NCI-H2107 treated with DMSO at 0.1 percent for 48 hours (cell line): ENCODE data around the gene AP1S3.
"Not testable (repeated sequence)": the region's sequence is repeated elsewhere in the genome, so short reads cannot be mapped to it uniquely, and the experiment has no call there.

Source experiments
- DNase-seq: peaks from one replicate; lab custom pipeline; 2025; ENCODE audit not compliant: unreplicated experiment; lab: John Stamatoyannopoulos, UW

Gene AP1S3

DNA sequence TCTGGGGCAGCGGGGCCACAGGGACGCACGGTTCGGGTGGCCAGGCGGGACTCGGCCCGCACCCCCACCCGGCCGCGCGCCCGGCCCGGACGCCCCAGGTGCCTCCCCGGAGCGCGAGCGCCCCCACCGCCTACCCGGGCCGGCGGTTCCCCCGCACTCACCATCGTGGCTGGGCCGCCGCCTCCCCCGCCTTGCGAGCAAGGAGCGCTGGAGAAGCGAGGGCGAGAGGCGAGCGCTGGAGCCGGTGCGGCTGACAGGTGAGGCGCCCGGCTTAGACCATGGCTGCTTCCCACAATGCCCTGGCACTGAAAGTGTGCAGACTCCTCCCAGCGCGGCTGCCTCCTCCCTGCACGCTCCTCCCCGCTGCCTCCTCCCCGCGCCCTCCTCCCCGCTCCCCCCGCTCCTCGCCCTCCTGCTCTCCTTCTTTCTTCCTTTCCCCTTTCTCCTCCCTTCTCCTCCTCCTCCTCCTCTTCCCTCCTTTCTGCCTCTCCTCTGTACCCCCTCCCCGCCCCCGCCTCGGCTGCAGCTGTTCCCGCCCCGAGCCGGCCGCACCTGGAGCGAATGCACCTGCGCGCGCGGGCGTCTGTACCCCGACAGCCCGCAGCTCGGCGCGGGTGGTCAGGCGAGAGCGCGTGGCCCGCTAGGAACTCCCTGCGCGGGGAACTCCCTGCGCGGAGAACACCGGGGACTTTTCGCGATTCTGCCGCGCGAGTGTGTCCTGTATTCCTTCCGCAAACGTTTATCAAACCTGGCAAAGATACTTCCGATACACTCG lies at the start of gene AP1S3:
AP1S3 (minus strand) TSS at position 296 of the 775 bp plus-strand sequence; CDS start at position 164, 132 bp downstream.
- peak; percentile 63 for DNase-seq

DNA sequence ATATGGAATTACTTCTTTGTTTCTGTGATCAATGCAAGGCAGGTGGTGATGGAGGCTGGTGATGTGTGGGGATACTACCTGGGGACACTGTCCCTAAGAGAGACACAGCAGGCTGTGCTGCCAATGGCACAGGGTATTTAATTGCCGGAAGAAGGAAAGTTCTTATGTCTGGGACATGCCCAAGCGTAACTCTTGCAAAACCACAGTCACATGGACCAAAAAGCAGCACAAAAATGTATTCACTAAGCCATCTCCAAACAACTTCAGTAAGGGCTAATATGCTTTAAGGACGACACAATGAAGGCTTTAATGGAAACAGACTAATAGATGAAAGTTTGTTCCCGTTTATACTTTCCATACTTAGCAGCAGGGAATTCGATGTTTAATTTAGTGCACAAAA lies 49.7 kb upstream of the AP1S3 start:
- no peak for DNase-seq

DNA sequence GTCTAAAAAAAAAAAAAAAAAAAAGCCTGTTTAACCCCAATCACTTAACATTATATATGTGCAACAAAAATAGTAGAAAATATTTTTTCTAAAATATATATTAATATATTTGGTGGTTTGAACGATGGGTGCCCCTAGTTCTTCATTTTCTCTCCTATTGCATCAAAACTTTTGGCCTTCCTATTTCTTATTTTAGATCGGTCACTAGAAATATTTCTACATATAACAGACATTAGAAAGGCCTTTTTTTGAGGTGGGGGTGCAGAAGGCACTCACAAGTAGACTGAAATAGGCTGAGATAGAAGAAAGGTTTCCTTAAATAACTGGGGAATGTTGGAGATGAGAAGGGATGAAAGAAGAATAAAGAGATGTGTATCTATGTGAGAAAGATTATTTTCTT lies 49.3 kb upstream of the AP1S3 start:
- DNase-seq, result no peak

DNA sequence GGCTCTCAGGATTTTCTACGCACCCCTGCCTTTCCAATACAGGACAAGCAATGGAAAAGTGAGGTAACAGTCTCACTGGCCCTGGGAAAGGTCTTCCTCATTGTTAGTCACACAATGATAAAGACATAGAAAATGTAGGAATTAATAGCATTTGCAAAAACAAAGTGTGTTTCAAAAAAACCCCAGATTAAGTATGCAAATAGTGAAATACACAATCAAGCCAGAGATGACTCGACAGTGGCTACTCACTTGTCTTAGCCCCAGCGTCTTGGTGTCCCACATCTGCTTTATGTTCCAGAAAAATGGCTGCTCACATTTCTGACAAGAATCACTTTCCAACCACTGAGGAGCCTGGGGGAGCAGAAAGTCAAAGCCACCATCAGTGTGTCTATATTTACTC lies 47.0 kb upstream of the AP1S3 start:
- no peak for DNase-seq

DNA sequence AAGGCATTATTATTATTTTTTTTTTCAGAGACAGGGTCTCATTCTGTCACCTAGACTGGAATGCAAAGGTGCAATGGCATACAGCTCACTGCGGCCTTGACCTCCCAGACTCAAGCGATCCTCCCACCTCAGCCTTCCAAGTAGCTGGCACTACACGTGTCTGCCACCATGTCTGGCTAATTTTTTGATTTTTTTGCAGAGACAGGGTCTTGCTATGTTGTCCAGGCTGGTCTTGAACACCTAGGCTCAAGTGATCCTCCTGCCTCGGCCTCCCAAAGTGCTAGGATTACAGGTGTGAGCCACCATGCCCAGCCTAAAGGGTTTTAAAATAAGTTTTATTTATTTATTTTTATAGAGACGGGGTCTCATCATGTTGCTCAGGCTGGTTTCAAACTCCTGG lies 45.3 kb upstream of the AP1S3 start:
- no peak for DNase-seq

DNA sequence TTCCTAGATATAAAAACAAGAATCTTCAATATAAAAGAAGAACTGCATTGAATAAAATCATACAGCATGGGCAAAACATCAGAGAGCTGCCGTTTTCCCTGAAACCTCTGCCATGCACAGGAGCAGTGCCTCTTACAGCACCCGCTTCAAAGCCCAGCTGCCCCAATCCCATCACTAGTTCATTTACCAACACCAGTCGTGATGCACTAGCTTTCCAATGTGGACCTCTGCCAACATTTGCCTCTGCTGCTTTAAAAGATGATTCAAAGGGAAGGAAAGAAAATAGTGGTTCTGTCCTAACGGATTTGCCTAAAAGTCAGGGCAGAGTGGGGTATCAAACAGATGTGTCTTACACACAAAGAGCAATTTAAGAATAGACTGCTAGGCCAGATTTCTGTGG lies 43.4 kb upstream of the AP1S3 start:
- no peak for DNase-seq

DNA sequence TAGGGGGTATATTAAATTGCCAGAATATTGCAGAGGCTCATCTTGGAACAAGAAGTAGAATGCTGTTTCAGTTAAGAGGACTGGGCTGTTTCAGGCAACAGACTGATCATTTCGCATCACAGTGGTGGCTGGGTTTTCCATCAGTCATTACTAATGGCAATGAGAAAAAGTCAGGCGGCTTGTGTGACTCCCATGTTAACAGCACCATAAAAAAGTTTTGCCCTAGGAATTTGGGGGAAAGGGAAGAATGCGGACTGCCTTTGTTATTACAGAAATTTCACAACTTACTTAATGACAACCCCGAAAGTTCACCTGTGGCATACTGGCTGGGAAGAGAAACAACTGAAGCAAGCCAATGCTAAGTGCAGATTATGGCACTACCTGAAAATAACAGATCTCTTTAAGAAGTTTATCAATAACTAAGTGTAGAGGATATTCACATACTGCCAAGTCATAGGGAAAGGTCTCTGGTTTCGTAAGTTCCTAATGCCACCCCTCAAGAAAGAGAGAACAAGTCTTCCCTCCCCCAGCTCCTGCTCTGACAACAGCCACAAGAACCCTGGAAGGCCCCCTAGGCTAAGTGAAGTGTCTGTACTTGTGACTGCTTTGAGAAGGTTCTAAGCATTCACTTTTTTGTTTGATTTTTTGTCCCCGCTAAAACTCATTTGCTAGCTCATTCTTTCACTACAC lies 40.5 kb upstream of the AP1S3 start:
- no peak for DNase-seq

DNA sequence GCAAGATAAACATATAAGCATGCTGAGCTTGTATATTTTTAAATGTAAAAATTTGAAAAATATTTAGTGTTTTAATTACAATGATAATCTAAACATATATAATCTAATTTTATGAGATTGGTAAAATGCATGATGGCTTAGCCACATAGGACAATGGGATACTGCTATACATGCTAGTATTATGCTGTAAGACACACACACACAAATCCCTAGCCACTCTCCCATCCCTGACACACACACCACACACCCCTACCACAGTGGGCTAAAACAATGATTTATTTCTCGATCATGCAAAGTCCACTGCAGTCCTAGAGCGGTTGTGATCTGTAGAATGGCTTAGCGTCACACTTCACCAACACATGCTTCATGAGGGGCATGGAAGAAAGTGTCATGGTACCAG lies 36.3 kb upstream of the AP1S3 start:
- DNase-seq, result no peak

DNA sequence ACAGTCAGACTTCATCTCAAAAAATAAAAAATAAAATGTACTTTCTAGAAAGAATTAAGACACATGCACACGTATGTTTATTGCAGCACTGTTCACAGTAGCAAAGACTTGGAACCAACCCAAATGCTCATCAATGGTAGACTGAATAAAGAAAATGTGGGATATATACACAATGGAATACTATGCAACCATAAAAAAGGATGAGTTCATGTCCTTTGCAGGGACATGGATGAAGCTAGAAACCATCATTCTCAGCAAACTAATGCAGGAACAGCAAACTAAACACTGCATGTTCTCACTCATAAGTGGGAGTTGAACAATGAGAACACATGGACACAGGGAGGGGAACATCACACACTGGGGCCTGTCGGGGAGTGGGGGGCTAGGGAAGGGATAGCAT lies 35.4 kb upstream of the AP1S3 start:
- not testable (repeated sequence) for DNase-seq

DNA sequence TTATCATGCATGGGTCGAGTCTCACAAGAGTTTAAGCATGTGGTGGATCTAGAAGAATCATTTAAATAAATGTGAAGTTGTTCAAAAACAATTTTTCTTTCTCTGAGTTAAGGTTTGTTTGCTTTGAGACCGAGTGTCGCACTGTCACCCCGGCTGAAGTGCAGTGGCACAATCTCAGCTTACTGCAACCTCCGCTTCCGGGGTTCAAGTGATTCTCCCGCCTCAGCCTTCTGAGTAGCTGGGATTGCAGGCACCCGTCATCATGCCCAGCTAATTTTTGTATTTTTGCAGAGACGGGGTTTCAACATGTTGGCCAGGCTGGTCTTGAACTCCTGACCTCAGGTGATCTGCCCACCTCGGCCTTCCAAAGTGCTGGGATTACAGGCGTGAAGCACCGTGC lies 34.3 kb upstream of the AP1S3 start:
- not testable (repeated sequence) for DNase-seq

DNA sequence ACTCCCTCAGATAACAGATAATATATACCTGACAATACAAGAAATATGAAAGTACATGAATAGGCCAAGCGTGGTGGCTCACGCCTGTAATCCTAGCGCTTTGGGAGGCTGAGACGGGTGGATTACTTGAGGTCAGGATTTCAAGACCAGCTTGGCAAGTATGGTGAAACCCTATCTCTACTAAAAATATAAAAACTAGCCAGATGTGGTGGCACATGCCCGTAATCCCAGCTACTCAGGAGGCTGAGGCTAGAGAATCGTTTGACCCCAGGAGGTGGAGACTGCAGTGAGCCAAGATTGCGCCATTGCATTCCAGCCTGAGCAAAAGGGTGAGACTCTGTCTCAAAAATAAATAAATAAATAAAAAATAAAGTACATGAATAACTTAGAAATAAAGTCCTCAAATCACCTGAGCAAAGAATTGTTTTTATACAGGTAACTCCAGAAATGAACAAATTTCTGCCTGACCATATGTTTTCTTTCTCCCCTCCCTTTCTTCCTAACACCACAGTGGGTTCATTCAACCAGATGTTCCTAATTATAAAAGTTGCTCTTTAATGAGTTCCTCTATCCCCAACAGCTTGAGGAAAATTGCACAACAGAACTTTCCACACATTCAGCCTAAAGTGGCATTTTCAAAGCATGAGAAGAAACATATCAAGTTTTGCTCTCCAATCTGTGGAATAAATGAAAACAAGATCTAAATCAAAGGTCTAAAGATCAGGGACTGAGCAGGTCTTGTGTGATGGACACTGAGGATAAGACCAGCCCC lies 33.6 kb upstream of the AP1S3 start:
- DNase-seq, result no peak

DNA sequence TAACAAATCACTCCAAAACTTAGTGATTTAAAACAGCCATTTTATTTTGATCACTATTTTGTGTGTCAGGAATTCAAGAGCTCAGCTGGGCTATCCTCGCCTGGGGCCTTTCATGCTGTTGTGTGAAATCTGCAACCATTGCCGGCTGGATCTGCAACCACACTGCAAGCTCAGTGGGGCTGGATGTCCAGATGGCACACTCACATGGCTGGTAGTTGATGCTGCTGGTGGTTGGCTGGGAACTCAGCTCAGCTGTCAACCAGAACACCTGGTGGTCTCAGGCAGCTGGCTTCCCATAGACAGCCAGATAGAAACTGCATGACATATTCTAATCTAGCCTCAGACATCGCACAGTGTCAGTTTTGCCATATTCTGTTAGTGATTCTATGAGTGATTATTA lies 30.6 kb upstream of the AP1S3 start:
- no peak for DNase-seq

DNA sequence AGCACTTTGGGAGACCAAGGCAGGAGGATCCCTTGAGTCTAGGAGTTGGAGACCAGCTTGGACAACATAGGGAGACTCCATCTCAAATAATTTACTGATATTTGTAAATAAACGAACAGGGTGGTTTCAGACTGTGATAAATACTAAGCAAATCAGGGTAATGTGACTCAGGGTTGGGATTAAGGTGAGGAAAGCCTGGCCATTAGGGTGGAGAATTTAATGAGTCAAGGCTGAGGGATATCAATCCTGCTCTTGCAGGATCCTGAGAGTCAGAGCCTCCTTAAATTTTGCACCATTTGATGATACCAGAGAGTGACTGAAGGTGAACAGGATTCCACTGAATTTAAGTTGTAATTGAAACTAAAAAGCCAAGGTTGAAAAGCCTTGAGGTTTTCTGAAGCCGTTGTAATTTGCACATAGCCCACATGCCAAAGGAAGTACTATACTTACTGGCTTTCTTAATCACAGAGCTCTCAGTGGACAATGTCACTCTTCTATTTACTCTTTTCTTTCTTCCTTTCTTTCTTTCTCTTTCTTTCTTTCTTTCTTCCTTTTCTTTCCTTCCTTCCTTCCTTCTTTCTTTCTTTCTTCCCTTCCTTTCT lies 28.6 kb upstream of the AP1S3 start:
- DNase-seq, result no peak

DNA sequence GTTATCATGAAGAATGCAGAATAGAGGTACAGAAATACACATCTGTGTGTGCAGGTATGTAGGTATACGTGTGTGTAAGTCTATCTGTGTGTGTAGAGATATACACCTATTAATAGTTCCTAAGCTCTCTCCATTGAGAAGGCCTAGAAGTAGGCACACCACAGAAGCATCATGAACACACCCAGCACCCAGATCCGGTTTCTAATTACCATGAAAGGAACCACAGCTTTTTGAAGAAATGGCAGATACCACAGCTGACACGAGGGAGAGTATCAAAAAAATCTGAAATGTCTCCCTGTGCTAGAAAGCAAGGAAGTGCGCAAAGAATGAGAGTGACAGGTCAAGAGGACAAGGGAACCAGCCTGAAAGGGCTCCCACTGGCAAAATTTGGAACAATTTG lies 27.7 kb upstream of the AP1S3 start:
- DNase-seq, result peak; percentile 4

DNA sequence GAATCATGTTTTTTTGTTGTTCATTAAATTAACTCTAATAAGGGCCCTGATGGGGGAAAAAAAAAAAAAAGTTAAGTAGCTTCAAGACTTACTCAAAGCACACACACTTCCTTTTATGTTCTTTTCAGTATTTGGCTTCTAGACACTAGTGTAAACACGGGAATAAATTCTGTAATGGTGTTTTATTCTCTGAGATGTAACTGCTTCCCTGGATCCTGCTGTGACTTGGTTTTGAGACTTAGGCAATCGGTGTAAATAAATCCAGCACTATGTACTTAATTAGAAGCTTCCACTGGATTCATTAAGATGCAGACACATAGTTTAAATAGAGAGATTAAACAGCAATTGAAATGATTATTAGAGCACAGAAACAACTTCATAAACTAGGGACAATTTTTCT lies 26.1 kb upstream of the AP1S3 start:
- no peak for DNase-seq

DNA sequence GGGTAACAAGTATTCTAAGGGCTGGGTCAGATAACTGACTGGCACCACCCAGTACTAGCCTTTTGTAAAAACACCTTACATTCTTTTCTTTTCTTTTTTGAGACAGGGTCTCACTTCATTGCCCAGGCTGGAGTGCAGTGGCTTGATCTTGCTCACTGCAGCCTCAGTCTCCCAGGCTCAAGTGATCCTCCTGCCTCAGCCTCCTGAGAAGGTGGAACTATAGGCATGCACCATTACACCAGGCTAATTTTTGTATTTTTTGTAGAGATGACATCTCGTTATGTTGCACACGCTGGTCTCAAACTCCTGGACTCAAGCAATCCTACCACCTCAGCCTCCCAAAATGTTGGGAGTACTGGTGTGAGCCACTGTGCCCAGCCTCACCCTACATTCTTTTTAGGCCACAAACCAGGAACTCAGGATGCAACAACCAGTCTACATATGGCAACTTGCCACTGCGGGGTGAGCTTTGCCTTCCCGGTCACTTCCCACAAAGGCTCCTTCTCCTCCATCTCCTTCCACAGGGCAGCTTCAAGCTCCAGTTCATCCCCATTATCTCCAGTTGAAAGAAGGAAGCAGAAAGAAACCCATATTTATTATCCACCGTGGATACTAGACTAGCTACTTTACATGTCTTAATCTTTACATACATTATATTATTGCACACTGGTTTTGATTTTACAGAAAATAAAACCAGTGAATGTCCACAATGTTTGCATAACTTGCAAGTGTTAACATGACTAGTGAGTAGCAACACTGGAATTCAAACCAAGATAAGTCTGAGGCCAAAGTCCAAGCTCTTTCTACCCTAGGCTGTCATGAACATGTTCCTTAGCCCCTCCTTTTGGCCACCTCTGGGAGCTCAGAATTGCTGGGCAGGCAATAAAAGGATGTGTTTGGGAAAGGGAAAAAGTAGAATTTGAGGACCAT lies 23.7 kb upstream of the AP1S3 start:
- no peak for DNase-seq

DNA sequence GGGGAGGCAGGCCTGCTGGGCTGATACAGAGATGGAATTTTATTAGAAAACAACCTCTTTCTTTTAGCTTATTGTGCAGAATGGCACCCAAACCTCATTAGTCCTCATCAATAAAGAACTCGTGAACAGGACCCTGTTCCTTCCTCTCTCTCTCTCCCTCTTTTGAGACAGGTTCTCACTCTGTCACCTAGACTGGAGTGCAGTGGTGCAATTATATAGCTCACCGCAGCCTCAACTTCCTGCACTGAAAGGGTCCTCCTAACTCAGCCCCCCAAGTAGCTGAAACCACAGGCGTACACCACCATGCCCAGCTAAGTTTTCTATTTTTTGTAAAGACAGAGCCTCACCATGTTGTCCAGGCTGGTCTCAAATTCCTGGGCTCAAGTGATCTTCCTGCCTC lies 21.7 kb upstream of the AP1S3 start:
- DNase-seq, result no peak

DNA sequence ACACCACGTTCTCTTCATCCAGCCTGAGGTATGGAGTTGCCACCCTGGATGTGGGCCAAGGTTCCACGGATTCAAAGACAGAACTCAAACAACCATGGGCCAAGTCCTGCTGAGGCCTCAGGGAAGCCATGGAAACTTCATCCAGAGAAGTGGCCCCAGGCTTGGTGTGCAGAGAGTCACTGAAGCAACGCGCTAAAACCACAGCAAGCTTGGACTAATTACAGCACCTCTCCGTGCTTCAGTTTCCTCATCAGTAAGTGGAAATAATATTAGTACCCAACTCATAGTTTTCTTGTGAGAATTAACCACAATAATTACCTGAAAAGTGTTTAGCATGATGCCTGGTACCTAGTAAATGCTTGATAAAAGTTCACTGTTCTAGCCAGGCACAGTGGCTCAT lies 19.2 kb upstream of the AP1S3 start:
- DNase-seq, result no peak

DNA sequence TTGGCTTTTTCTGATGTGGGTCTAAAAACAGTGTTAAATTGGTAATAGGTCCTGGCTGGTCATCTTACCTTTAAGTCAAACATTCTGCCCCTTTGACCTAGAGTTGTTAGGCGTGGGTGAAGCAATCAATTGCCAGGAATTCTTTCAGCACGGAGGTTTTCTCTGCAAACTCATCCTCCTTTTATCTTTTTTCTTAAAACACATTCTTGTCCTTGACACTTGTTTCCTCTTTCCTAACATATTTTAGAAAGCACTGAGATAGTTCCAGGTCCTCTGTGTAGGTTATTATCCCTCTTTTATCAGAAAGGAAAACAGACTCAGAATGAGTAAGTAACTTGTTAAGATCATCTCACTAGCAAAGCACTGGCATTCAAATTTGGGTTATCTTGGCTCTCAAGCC lies 18.6 kb upstream of the AP1S3 start:
- no peak for DNase-seq

DNA sequence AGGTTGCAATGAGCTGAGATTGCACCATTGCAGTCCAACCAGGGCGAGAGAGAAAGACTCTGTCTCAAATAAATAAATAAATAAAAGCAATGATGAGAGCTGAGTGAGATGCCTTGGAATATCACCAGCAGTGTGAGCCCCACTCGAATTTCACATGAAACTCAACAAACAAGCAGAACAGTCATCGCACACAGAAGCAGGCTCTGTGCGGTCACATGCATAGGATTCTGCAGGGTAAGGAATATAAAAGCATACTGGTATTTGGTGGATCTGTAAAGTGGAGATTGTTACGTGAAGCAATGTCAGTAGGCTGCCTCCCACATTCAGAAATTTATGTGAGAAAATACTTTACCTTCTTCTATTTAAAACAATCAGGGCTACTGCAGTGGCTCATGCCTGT lies 18.0 kb upstream of the AP1S3 start:
- DNase-seq, result no peak

DNA sequence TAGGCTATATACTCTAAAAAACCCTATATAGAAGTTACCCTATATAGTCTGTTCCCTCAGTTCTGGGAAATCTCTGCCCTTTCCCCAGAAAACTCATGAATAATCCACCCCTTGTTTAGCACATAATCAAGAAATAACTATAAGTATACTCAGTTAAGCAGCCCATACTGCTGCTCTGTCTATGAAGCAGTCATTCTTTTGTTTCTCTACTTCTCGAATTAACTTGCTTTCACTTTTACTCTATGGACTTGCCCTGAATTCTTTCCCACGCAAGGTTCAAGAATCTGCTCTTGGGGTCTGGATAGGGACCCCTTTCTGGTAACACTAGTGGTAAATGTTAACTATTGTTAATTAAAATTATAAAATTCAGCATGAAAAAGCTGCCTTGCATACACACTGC lies 17.4 kb upstream of the AP1S3 start:
- DNase-seq, result no peak
